Measurements from ENCODE around the gene NDUFA6. TPM values are rescaled to one million over a fixed set of nuclear protein-coding genes. Genes with fewer than 3 reads are reported as not detected.
"Not testable (repeated sequence)": the region's sequence is repeated elsewhere in the genome, so short reads cannot be mapped to it uniquely, and the experiment has no call there.

The NDUFA6 gene
- total RNA-seq, result 58.5 and 69.2 TPM in 2 replicates
- long read RNA-seq, transcript NDUFA6-202 (3 exons, 1,256 nt), result major isoform, 89 of 92 reads
- long read RNA-seq, partial matches to known transcripts, result 0 of 92 reads
- long read RNA-seq, other reads (novel, unspliced or antisense), result 2 of 92 reads

DNA sequence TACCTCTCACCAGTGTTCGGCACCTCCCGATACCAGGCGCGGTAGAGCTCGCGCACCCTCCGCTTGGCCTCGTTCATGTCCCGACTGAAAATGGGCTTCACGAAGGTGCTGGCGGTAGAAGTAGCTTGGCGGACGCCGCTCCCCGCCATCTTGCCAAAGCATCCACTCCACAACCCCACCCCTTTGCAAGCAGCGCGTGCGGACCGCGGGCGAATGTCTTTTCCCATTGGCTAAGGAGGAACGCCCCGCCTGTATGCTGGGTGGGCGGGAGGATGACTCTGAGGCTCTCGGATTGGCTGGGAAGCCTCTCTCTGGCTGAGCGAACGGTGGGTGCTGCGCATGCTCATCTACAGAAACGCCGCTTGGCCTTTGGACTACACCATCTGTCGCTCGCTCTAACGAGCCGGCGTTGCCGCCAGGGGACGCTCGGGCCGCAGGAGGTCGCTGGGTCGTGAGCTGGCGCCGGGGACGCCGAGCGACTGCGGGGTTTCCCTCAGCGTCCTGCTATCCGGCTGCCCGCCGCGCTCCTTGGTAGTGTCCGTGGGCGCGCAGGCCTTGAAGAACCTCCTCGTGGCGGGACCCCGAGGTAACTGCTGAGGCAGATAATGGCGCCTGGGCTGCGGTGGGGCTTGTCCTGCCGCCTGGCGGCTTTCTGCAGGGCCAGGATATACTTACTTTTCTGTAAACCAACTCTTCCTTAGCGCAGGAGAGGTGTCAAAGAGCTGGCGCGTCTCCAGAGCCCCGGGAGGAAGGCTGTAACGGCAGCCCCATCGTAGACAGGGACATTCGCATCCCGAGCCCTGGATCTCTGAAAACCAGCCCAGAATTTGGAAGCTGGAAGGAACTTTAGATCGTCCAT, at the start of gene NDUFA6:
Gene NDUFA6 (minus strand): TSS at position 177 of the 859 bp plus-strand sequence. CDS start 28 bp downstream, at position 149.
- peak; percentile 99 for DNase-seq (ENCODE audit: extremely low spot score, unreplicated experiment)
- Mint-ChIP-seq H3K27ac (ENCODE audit: unreplicated experiment) (peak within 1 kb of the TSS; percentile 98), H3K4me1 (ENCODE audit: unreplicated experiment) (peaks cover 23% of the 10 kb centered on the region), H3K27me3 (ENCODE audit: unreplicated experiment) (no peaks in the 10 kb centered on the region), H3K36me3 (ENCODE audit: unreplicated experiment) (peaks cover 25% of the 10 kb centered on the region), H3K4me3 (ENCODE audit: unreplicated experiment) (peak within 1 kb of the TSS; percentile 97), H3K9me3 (ENCODE audit: unreplicated experiment) (no peaks in the 10 kb centered on the region)
- TF ChIP-seq, protein P1, sequence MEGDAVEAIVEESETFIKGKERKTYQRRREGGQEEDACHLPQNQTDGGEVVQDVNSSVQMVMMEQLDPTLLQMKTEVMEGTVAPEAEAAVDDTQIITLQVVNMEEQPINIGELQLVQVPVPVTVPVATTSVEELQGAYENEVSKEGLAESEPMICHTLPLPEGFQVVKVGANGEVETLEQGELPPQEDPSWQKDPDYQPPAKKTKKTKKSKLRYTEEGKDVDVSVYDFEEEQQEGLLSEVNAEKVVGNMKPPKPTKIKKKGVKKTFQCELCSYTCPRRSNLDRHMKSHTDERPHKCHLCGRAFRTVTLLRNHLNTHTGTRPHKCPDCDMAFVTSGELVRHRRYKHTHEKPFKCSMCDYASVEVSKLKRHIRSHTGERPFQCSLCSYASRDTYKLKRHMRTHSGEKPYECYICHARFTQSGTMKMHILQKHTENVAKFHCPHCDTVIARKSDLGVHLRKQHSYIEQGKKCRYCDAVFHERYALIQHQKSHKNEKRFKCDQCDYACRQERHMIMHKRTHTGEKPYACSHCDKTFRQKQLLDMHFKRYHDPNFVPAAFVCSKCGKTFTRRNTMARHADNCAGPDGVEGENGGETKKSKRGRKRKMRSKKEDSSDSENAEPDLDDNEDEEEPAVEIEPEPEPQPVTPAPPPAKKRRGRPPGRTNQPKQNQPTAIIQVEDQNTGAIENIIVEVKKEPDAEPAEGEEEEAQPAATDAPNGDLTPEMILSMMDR (IDR thresholded peaks at IDR 0.05), result peak; percentile 90

DNA sequence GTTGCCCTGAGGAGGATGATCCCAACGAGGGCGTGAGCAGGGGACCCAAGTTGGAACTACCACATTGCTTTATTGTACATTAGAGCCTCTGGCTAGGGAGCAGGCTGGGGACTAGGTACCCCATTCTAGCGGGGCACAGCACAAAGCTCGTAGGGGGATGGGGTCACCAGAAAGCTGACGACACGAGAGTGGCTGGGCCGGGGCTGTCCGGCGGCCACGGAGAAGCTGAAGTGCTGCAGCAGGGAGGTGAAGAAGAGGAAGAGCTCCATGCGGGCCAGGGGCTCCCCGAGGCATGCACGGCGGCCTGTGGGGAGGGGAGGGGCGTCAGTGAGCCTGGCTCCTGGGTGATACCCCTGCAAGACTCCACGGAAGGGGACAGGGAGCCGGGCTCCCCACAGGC, 49.6 kb upstream of the NDUFA6 start:
- not testable (repeated sequence) for H3K36me3 Mint-ChIP-seq (ENCODE audit: unreplicated experiment); H3K4me1 Mint-ChIP-seq (ENCODE audit: unreplicated experiment); H3K4me3 Mint-ChIP-seq (ENCODE audit: unreplicated experiment); H3K27ac Mint-ChIP-seq (ENCODE audit: unreplicated experiment); DNase-seq (ENCODE audit: extremely low spot score, unreplicated experiment); H3K9me3 Mint-ChIP-seq (ENCODE audit: unreplicated experiment); H3K27me3 Mint-ChIP-seq (ENCODE audit: unreplicated experiment)

DNA sequence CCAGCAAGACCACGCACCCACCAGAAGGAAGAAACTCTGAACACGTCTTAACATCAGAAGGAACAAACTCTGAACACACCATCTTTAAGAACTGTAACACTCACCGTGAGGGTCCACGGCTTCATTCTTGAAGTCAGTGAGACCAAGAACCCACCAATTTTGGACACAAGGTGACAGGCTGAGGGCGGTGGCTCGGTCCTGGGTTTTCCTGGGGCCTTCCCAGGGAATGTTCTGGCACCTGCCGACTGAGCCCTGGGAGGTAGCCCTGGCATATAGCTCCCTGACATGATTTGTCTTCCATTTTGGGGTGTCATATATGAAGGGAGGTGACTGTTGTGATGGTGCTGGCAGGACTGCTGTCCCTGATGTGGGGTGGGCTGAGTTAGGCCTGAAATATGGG, 48.9 kb upstream of the NDUFA6 start:
- not testable (repeated sequence) for H3K27ac Mint-ChIP-seq (ENCODE audit: unreplicated experiment)

DNA sequence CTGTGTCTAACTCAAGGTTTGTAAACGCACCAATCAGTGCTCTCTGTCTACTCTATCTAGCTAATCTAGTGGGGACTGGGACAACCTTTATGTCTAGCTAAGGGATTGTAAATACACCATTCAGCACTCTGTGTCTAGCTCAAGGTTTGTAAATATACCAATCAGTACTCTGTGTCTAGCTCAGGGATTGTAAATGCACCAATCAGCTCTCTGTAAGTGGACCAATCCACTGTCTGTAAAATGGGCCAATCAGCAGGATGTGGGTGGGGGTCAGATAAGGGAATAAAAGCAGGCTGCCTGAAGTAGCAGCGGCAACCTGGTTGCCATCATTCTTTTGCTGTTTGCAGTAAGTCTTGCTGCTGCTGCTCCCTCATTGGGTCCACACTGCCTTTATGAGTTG, 48.4 kb upstream of the NDUFA6 start:
- Mint-ChIP-seq H3K27me3 (ENCODE audit: unreplicated experiment) (no peaks in the 10 kb centered on the region), H3K27ac (ENCODE audit: unreplicated experiment) (no peak overlapping the region), H3K9me3 (ENCODE audit: unreplicated experiment) (no peaks in the 10 kb centered on the region), H3K4me3 (ENCODE audit: unreplicated experiment) (no peak overlapping the region), H3K4me1 (ENCODE audit: unreplicated experiment) (no peaks in the 10 kb centered on the region), H3K36me3 (ENCODE audit: unreplicated experiment) (no peaks in the 10 kb centered on the region)
- DNase-seq (ENCODE audit: extremely low spot score, unreplicated experiment), result no peak
- TF ChIP-seq, protein P1 (IDR thresholded peaks at IDR 0.05), result no peak

More for the DNA sequence above, 48.9 kb upstream of the NDUFA6 start:
- not testable (repeated sequence) for H3K4me1 Mint-ChIP-seq (ENCODE audit: unreplicated experiment); H3K27me3 Mint-ChIP-seq (ENCODE audit: unreplicated experiment); DNase-seq (ENCODE audit: extremely low spot score, unreplicated experiment); H3K36me3 Mint-ChIP-seq (ENCODE audit: unreplicated experiment); H3K4me3 Mint-ChIP-seq (ENCODE audit: unreplicated experiment); H3K9me3 Mint-ChIP-seq (ENCODE audit: unreplicated experiment)

DNA sequence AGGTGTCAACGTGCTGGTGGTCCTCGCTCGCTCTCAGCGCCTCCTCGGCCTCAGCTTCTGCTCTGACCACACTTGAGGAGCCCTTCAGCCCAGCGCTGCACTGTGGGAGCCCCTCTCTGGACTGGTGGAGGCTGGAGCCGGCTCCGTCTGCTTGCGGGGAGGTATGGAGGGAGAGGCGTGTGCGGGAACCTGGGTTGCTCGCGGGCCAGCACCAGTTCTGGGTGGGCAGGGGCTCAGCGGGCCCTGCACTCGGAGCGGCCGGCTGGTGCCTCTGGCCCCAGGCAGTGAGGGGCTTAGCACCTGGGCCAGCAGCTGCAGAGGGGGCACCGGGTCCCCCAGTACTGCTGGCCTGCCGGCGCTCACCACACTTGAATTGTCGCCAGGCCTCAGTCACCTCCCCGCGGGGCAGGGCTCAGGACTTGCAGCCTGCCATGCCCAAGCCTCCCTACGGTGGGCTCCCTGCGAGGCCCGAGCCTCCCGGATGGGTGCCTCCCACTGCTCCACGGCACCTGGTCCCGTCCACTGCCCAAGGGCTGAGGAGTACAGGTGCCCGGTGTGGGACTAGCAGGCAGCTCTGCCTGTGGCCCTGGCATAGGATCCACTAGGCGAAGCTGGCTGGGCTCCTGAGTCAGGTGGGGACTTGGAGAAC, 47.7 kb upstream of the NDUFA6 start:
- H3K36me3 Mint-ChIP-seq (ENCODE audit: unreplicated experiment), result no peaks in the 10 kb centered on the region
- no peak overlapping the region for H3K4me3 Mint-ChIP-seq (ENCODE audit: unreplicated experiment)
- H3K27me3 Mint-ChIP-seq (ENCODE audit: unreplicated experiment), result no peaks in the 10 kb centered on the region
- no peak overlapping the region for H3K27ac Mint-ChIP-seq (ENCODE audit: unreplicated experiment)
- no peak for DNase-seq (ENCODE audit: extremely low spot score, unreplicated experiment)
- H3K9me3 Mint-ChIP-seq (ENCODE audit: unreplicated experiment), result no peaks in the 10 kb centered on the region
- TF ChIP-seq, protein P1 (IDR thresholded peaks at IDR 0.05), result no peak
- H3K4me1 Mint-ChIP-seq (ENCODE audit: unreplicated experiment), result no peaks in the 10 kb centered on the region

DNA sequence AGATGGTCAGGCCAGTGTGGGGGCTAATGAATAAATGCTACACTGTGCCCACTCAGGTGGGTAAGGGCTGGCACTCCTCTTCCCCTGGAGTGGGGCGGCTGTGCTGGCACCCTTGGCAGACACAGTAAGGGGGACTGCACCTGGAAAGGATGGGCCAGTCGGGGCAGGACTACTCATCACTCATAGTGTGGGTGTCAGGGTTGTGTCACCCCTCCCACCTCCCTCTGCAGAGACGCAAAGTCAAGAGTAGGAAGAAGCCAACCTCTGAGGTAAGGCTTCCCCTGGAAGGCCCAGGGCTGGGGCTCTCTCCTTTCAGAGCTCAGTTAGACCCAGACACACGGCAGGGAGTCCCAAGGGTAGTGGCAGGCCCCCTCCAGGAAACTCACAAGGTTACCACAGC, 45.1 kb upstream of the NDUFA6 start:
- not testable (repeated sequence) for H3K4me3 Mint-ChIP-seq (ENCODE audit: unreplicated experiment); H3K27ac Mint-ChIP-seq (ENCODE audit: unreplicated experiment); DNase-seq (ENCODE audit: extremely low spot score, unreplicated experiment); H3K27me3 Mint-ChIP-seq (ENCODE audit: unreplicated experiment); H3K36me3 Mint-ChIP-seq (ENCODE audit: unreplicated experiment); H3K4me1 Mint-ChIP-seq (ENCODE audit: unreplicated experiment); H3K9me3 Mint-ChIP-seq (ENCODE audit: unreplicated experiment)
